HG03469 (cell line): ENCODE measurements around the gene NRBF2.
"Not testable (repeated sequence)": the region's sequence is repeated elsewhere in the genome, so short reads cannot be mapped to it uniquely, and the experiment has no call there.

Experiments
- ATAC-seq: cut with Tn5 transposase; IDR thresholded peaks from one replicate; pipeline ENCODE4 v1.9.1; 2021; ENCODE audit warnings: mild to moderate bottlenecking, moderate library complexity, moderate number of reproducible peaks; ENCODE audit not compliant: unreplicated experiment

NRBF2 gene

GRCh38 chr10:63116452-63117072 is 16.6 kb upstream of the NRBF2 start:
- no peak for ATAC-seq

GRCh38 chr10:63119041-63119440 is 14.1 kb upstream of the NRBF2 start:
- no peak for ATAC-seq

GRCh38 chr10:63120554-63120953 is 12.6 kb upstream of the NRBF2 start:
- no peak for ATAC-seq

GRCh38 chr10:63123727-63124362 is 9.3 kb upstream of the NRBF2 start:
- no peak for ATAC-seq

- no peak for ATAC-seq
Measured at GRCh38 chr10:63125459-63125858, 7.7 kb upstream of the NRBF2 start.

GRCh38 chr10:63128443-63128842 is 4.7 kb upstream of the NRBF2 start:
- no peak for ATAC-seq

- ATAC-seq = no peak
Measured at GRCh38 chr10:63129888-63130287, 3.2 kb upstream of the NRBF2 start.

- no peak for ATAC-seq
Measured at GRCh38 chr10:63132651-63133055, 475 bp upstream of the NRBF2 start.

- no peak for ATAC-seq
Measured at GRCh38 chr10:63133821-63134557, 861 bp downstream of the NRBF2 start.

- no peak for ATAC-seq
Measured at GRCh38 chr10:63137306-63137705, 4.2 kb downstream of the NRBF2 start.

GRCh38 chr10:63140077-63140476 is 6.9 kb downstream of the NRBF2 start:
- no peak for ATAC-seq

GRCh38 chr10:63142136-63142535 is 9.0 kb downstream of the NRBF2 start:
- ATAC-seq = no peak

GRCh38 chr10:63143987-63144386 is 10.9 kb downstream of the NRBF2 start:
- no peak for ATAC-seq

GRCh38 chr10:63145782-63146181 is 12.7 kb downstream of the NRBF2 start:
- ATAC-seq = peak; percentile 74

- ATAC-seq = no peak
Measured at GRCh38 chr10:63146503-63146902, 13.4 kb downstream of the NRBF2 start.

GRCh38 chr10:63150745-63151144 is 17.6 kb downstream of the NRBF2 start:
- ATAC-seq = no peak

GRCh38 chr10:63153868-63154545 is 20.9 kb downstream of the NRBF2 start:
- not testable (repeated sequence) for ATAC-seq

GRCh38 chr10:63154546-63155387 is 21.6 kb downstream of the NRBF2 start:
- ATAC-seq = no peak

- ATAC-seq = no peak
Measured at GRCh38 chr10:63155388-63156020, 22.4 kb downstream of the NRBF2 start.

- ATAC-seq = no peak
Measured at GRCh38 chr10:63156236-63156635, 23.1 kb downstream of the NRBF2 start.
